ENCODE results near the gene OLFML2A.
"Not testable (repeated sequence)": the region's sequence is repeated elsewhere in the genome, so short reads cannot be mapped to it uniquely, and the experiment has no call there.

DNA sequence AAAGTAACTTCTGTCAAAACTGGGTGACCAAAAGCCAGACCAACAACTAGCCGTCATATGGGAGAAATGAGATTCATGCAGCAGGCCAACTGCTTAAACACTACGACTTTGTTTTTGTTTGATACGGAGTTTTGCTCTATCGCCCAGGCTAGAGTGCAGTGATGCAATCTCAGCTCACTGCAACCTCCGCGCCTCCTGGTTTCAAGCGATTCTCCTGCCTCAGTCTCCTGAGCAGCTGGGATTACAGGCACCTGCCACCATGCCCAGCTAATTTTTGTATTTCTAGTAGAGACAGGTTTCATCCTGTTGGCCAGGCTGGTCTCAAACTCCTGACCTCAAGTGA is 42.2 kb upstream of the OLFML2A start:
- TF ChIP-seq, protein P1, sequence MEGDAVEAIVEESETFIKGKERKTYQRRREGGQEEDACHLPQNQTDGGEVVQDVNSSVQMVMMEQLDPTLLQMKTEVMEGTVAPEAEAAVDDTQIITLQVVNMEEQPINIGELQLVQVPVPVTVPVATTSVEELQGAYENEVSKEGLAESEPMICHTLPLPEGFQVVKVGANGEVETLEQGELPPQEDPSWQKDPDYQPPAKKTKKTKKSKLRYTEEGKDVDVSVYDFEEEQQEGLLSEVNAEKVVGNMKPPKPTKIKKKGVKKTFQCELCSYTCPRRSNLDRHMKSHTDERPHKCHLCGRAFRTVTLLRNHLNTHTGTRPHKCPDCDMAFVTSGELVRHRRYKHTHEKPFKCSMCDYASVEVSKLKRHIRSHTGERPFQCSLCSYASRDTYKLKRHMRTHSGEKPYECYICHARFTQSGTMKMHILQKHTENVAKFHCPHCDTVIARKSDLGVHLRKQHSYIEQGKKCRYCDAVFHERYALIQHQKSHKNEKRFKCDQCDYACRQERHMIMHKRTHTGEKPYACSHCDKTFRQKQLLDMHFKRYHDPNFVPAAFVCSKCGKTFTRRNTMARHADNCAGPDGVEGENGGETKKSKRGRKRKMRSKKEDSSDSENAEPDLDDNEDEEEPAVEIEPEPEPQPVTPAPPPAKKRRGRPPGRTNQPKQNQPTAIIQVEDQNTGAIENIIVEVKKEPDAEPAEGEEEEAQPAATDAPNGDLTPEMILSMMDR (IDR thresholded peaks at IDR 0.05): not testable (repeated sequence)
- not testable (repeated sequence) for TF ChIP-seq POLR2A (IDR thresholded peaks at IDR 0.05; ENCODE audit: low read length)

Measured in A549 (cell line).